Measurements from ENCODE around the gene ATP6V0A1.

- TF ChIP-seq CTCF (conservative IDR thresholded peaks at IDR 0.05; ENCODE audit: low read depth in 2 of 2) (no peak), POLR2AphosphoS5 (IDR thresholded peaks at IDR 0.05; ENCODE audit: low read depth) (no peak), EZH2phosphoT487 (IDR thresholded peaks at IDR 0.05; ENCODE audit: unreplicated experiment) (no peak), ZNF114 (CRISPR knock-in tag; IDR thresholded peaks at IDR 0.05) (no peak), REST (IDR thresholded peaks at IDR 0.05; ENCODE audit: unreplicated experiment) (no peak), EZH2 (IDR thresholded peaks at IDR 0.05; ENCODE audit: low read depth, unreplicated experiment) (no peak), ZNF331 (CRISPR knock-in tag; IDR thresholded peaks at IDR 0.05; ENCODE audit: low read depth) (no peak), CREB1 (CRISPR knock-in tag; IDR thresholded peaks at IDR 0.05; ENCODE audit: low read depth) (no peak)
Observed at GRCh38 chr17:42509409-42509808, 50.7 kb downstream of the ATP6V0A1 start.

All from GM23338 (cell line).